Measurements from ENCODE around the gene CDK5RAP1.
"Not testable (repeated sequence)": the region's sequence is repeated elsewhere in the genome, so short reads cannot be mapped to it uniquely, and the experiment has no call there.

Gene CDK5RAP1

DNA sequence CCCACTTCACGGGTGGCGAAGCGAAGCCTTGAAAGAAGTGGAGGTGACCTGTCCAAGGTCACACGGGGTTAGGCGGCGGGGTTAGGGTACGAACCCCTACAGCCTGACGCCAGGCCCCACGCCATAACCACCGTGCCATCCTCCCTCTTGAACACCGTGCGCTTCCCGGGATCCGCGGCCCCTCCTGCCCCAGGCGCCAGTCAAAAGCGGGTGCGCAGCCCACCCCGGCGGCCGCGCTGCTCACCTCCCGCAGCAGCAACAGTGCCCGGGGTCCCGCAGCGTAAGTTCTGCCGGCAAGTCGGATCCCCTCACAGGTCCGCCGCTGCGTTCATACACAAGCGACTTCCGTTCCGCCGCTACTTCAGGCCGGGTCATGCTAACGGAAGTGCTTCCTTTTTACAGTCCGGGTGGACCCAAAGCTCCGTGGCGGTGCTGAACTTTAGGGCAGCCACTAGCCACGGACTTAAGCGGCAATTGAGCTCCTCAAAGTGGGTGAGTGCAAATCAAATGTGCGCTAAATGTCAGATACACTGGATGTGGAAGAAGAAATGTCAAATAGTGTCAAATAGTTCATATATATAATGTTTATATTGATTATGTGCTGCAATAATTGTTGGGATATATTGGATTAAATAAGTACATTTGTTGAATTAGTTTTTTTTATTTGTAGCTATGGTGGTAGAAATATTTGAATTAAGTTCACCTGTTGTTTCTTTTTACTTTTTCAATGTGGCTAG, at the start of gene CDK5RAP1:
TSS of gene CDK5RAP1 (minus strand) at position 336 of the 737 bp plus-strand sequence. CDS start 4,455 bp downstream, outside the sequence.
- peak; percentile 94 for DNase-seq (ENCODE audit: low spot score)

DNA sequence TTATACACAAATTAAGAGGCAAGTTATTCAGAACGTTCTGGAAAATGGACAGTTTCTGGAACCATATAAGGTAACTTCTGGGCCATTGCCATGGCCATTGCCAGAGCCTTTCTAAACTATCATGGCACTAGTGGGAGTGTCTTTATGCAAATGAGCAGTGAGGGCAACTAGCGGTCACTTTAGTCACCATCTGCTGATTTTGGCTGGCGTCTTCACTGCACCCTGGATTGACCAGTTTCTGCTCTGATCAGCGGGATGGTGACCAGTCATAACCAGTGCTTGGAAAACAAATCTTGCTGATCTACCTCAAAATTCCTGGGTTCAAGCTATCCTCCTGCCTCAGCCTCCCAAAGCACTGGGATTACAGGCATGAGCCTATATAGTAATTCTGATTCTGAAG, 49.5 kb upstream of the CDK5RAP1 start:
- peak; percentile 70 for DNase-seq (ENCODE audit: low spot score)

DNA sequence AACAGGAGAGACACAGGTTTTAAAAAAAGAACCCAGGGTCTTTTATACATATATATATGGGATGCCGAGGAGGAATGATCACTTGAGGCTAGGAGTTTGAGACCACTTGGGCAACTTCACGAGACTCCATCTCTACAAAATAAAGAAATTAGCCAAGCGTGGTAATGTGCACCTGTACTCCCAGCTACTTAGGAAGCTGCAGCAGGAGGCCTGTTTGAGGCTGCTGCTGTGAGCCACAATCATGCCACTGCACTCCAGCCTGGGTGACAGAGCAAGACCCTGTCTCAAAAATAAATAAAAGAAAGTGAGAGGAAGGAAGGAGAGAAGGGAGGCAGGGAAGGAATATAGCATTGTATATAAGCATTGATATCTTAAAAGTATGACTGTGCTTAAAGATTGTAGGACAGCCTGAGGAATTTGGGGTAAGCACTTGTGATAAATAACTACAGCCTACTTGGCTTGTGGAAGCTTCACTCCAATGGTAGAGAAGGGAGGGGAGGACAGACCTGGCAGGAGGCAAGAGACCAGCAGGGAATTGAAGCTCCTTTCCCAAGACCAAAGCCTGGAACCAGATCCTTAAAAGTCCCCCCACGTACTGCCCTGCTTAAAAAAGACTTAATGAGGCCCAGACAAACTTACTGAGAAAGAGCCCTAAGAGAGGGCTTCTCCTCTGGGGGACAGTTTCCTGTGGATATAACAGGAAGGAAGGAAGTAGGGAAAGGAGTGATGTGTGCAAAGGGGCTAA, 44.7 kb upstream of the CDK5RAP1 start:
- no peak for DNase-seq (ENCODE audit: low spot score)

DNA sequence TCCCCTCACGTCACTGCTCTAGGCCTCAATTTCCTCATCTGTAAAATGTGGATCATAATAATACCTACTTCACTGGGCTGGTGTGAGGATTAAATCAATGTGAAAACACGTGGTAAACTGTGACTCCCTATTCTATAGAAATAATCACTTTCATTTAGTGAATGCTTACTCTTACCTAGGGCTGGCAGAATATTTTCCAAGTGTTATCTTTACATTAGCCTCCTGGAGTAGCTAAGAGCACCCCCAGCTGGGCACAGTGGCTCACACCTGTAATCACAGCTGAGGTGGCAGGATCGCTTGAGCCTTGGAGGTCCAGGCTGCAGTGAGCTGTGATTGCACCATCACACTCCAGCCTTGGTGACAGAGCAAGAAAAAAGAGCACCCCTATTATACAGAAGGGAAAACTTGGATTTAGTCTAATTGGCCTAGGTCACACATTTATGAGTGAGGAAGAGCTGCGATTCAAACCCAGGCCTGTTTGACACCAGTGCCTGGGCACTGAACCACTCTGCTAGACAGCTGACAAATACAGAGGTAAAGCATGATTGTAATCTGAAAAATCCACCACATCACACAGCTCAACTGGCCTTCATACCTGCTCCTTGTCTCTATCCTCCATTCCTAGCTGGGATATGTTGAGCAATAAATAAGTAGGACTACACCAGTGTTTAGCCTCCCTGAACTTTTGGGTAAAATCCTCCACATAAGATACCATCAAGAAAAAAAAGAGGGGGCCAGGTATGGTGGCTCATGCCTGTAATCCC, 43.7 kb upstream of the CDK5RAP1 start:
- no peak for DNase-seq (ENCODE audit: low spot score)

DNA sequence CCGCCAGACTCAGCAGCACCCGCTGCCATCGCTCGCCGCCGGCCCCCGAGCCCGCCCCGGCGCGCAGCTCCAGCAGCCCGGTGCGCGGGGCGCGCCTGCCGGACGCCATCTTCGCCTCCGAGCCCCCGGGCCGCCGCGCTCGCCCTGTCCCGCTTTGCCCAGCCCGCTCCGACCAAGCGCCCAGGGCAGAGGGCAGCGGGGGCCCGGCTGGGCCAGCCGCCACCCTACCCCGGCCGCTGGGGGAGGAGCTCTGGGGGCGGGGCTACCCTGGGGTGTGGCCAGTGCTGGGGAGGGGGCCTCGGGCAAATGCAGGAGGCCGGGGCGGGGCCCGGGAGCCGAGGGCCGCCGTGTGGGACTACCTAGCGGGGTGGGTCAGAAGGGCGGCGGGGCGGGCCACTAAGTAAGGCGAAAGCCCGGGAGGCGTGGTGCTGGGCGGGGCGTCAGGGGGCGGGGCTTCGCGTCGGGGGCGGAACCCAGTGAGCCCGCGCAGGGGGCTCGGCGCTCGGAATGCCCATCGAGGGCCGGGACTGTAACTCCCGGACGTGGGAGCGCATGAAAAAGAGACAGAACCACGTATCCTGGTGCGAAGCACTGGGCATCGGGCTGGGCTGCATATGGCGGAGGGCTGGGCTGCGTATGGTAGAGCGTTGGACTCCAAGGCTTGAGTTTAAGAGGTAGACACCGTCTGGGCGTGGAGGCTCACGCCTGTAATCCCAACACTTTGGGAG, 42.4 kb upstream of the CDK5RAP1 start, which contains the start of gene SNTA1:
TSS of gene SNTA1 (minus strand) at position 252 of the 728 bp plus-strand sequence. CDS start at position 109, 143 bp downstream.
- DNase-seq (ENCODE audit: low spot score) = peak; percentile 77

- no peak for DNase-seq (ENCODE audit: low spot score)
These were observed 41.7 kb upstream of the CDK5RAP1 start for GRCh38 chr20:33443006-33443511.

GRCh38 chr20:33442136-33443005, 41.1 kb upstream of the CDK5RAP1 start:
- peak; percentile 38 for DNase-seq (ENCODE audit: low spot score)

DNA sequence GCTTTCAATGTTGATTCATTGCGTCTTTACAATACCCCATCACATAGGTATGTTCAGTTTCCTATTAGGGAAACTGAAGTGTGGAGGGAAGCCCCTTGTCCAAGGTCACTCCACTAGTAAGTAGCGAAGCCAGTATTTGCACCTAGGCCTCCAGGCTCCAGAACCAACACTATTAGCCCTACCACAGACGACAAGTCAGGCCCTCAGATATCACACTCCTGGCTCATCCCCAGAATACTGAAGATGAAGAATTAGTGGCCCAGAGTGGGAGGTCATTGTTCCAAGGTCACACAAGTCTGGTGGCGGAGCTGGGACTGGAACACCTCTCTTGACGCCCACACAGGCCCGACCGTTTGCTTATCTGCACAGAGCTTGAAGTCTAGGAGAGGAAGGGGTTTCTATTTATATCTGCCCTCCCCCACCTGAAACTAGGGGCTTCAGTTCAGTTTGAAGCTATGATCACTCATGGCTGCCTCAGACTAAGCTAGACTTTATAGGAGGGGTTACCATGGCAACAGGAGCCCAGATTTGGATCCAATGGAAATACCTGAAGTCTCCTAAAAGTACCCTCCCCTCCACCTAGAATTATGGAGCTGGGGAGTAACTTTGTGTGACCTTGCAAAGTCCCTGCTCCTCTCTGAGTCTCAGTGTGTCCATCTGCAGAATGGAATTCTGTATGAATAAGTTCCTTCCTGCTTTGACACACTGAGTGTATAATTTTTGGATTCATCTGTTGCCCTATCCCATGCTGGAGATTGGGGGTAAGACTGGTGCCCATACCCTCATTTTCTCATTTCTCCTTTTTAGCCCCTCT, 40.0 kb upstream of the CDK5RAP1 start:
- DNase-seq (ENCODE audit: low spot score) = no peak

DNA sequence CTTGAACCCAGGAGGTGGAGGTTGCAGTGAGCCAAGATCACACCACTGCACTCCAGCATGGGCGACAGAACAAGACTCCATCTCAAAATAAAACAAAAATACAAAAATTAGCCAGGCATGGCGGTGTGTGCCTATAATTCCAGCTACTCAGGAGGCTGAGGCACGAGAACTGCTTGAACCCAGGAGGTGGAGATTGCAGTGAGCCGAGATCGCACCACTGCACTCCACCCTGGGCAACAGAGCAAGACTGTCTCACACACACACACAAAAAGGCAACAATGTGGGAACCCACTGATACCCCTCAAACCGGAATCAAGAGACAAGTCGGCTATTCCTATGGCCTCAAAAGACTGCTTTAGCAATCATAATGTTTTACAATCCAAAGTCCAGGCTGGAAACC, 39.2 kb upstream of the CDK5RAP1 start:
- not testable (repeated sequence) for DNase-seq (ENCODE audit: low spot score)

DNA sequence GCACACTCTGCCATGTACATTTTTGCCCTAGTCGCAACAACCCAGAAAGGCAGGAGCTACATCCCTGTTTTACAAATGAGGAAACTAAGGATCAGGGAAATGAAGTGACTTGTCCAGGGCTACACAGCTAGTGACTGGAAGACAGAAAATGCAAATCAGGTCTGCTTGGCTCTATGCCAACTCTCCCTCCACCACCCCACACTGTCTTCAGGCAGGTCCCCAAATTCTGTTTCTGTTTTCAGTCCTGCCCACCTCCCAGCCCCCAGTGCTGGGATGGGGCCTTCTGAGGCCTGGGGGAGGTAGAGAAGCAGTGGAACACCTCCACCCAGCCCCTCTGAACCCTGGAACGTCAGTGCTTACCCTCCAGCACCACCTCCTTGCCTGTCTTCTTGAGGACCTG, 37.2 kb upstream of the CDK5RAP1 start:
- DNase-seq (ENCODE audit: low spot score) = no peak

DNA sequence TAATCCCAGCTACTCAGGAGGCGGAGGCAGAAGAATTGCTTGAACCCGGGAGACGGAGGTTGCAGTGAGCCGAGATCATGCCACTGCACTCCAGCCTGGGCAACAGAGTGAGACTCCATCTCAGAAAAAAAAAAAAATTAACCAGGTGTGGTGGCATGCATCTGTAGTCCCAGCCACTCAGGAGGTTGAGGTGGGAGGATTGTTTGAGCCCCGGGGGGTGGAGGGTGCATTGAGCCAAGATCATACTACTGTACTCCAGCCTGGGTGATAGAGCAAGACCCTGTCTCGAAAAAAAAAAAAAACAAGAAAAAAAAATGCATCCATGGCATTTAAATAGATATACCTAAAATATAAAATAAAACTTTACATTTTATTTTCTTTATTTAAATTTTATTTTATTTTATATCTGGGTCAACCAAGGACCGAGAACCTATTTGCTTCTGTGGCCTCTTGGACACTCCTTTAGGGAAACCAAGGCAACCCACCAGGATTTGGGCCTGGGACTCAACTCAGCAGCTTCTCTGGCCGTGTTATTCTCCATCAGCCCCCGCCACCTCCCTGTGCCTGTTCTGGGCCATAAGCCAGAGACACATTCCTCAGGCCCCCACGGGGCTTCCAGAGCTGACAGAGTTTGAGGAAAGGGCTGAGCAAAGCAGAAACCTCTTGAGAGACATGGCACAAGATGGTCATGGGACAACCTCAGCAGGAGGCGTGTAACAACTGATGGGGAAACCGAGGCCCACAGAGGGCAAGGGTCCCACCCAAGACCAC, 36.0 kb upstream of the CDK5RAP1 start:
- DNase-seq (ENCODE audit: low spot score) = no peak

- DNase-seq (ENCODE audit: low spot score) = no peak
These were observed 33.1 kb upstream of the CDK5RAP1 start for GRCh38 chr20:33434434-33434833.

- DNase-seq (ENCODE audit: low spot score) = no peak
These were observed 32.3 kb upstream of the CDK5RAP1 start for GRCh38 chr20:33433465-33434234.

DNA sequence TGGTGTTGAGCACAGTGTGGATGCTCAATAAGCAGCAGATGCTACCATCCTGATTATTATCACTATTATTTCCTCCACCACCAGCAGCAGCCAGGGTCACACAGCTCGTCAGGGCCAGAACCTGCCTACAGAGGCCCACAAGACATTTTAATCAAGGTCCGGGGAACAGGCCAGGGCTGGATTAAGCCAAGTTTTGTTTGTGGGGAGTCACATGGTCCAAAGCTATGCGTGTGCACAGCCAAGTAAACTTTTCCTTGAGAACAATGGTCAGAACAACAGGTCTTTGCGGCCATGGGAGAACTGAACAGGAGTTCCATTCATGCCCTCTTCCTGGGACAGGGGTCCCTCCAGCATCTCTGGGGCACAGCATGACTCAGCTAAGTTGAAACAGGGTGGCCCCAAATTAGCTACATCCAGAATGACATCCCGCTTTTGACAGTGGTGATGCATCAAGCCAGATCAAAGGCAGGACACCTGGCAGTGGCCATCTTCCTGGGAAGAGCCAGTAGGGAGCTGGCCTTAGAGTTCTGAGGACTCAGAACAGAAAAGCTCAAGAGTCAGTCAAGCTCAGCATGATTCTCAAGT, 30.6 kb upstream of the CDK5RAP1 start:
- DNase-seq (ENCODE audit: low spot score) = no peak

GRCh38 chr20:33423875-33424274, 22.6 kb upstream of the CDK5RAP1 start:
- DNase-seq (ENCODE audit: low spot score) = not testable (repeated sequence)

DNA sequence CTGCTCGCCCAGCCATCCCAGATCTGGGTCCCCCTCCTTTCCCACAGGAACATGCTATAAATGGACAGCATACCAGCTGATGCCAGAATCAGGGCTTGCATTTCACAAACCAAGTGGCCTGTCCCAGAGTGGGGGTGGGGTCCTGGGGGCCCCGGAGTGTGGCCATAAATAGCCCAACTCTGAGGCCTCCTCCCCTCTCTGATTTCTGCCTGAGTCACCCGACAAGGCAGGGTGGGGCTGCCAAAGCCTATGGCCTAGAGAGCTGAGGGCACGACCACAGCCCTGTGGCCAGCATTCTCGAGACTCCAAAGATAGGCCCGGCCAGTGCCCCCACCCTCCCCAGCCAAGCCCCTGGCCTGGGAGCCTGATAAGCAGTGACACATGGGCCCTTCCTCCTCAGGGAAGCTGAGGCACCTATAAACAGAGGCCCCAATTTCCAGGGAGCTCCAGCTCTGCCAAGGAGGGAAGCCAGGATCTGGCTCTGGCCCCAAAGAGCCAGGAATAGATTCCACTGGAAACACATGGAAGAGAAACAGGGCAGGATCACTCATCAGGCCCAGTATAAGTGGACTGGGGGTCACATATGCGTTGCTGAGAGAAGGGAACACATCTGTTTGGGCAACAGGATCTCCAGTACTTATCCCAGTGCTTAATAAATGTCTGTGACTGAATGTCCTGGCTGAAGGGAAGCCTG, 22.0 kb upstream of the CDK5RAP1 start:
- no peak for DNase-seq (ENCODE audit: low spot score)
